Activated naive CD8-positive, alpha-beta T cell (primary cell): ENCODE results near the gene TDRD10.
"Not testable (repeated sequence)": the region's sequence is repeated elsewhere in the genome, so short reads cannot be mapped to it uniquely, and the experiment has no call there.

ENCODE experiments used
- H3K27ac Mint-ChIP-seq: one replicate; pipeline ENCODE4 v1.8.0; 2021; ENCODE audit warnings: mixed read lengths
- H3K27me3 Mint-ChIP-seq: one replicate; pipeline ENCODE4 v1.8.0; 2021; ENCODE audit warnings: mixed read lengths
- H3K36me3 Mint-ChIP-seq: one replicate; pipeline ENCODE4 v1.8.0; 2021; ENCODE audit warnings: mixed read lengths
- H3K4me1 Mint-ChIP-seq: one replicate; pipeline ENCODE4 v1.8.0; 2021; ENCODE audit warnings: low read depth, mixed read lengths
- H3K4me3 Mint-ChIP-seq: one replicate; pipeline ENCODE4 v1.8.0; 2021; ENCODE audit warnings: mild to moderate bottlenecking, mixed read lengths
- H3K9me3 Mint-ChIP-seq: one replicate; pipeline ENCODE4 v1.8.0; 2021; ENCODE audit warnings: low read depth, mixed read lengths

TDRD10 gene

DNA sequence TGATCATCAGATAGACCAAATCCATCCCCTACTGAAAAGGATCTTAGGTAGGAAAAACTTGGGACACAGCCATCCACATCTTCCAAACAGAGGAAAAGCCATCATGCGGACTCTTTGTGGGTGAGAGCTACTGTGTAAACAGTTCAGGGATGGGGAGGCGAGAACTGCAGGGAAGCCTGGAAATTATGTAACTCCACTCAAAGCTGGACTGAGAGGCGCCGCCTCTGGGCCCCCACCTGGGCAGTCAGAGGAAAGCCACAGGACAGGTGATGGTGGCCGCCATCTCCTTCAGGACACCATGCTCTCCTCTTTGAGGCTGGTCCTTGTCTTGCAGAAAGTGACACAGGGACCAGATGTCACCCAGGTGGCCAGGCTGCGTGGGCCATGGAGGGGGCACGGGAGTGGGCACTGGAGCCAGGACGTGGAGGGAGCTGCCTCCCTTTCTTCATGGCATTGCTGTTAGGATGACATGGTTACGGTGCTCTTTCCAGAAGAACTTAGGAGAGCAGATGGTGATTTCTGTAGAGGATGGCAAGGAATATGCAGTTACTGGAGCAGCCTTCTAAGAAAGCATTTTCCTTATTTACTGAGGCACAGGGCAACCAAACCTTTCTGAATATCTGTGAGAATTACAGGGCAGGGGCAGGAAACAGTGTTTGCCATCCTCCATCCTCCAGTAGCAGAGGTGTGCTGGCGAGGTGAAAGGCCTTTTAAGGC, 32.0 kb upstream of the TDRD10 start:
- Mint-ChIP-seq H3K36me3 (peaks cover 2% of the 10 kb centered on the region), H3K4me1 (peaks cover 32% of the 10 kb centered on the region), H3K4me3 (no peak overlapping the region), H3K27me3 (no peaks in the 10 kb centered on the region), H3K27ac (no peak overlapping the region), H3K9me3 (no peaks in the 10 kb centered on the region)

DNA sequence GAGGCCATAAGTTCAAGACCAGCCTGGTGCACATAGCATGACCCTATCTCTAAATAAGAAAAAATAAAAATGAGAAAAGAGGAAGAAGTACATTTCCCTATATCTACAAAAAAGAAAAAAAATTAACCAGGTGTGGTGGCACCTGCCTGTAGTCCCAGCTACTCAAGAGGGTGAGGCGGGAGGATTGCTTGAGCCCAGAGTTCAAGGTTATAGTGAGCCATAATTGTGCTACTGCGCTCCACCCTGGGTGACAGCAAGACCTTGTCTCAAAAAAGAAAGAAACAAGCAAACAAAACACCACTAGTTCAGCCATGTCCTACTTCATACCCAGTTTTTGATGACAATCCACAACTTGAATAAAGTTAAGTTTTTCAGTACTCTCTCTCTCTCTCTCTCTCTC, 30.7 kb upstream of the TDRD10 start:
- no peaks in the 10 kb centered on the region for H3K9me3 Mint-ChIP-seq
- H3K4me3 Mint-ChIP-seq: no peak overlapping the region

DNA sequence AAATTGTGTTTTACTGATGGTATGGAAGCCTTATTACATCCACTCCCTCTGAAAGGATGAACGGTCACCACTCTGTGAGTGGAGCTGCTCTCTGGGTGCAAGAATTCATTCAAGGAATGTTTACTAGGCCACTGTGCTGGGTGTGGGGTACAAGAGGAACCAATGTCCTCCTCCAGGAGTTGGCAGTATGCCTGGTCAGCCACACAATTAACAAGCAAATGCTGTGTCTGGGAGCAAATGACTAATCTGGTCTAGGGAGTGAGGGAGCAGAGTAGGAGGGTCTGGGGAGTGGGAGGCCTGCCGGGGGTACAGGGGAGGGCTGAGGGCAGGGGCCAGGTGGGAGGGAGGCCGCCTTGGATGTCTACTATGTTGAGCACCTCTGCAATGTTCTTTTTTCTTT, 27.2 kb upstream of the TDRD10 start:
- Mint-ChIP-seq H3K9me3 (no peaks in the 10 kb centered on the region), H3K27ac (no peak overlapping the region), H3K4me1 (peaks cover 11% of the 10 kb centered on the region), H3K4me3 (no peak overlapping the region), H3K36me3 (no peaks in the 10 kb centered on the region), H3K27me3 (no peaks in the 10 kb centered on the region)

More for the DNA sequence above, 30.7 kb upstream of the TDRD10 start:
- Mint-ChIP-seq H3K4me1 (peaks cover 20% of the 10 kb centered on the region), H3K27me3 (no peaks in the 10 kb centered on the region), H3K27ac (no peak overlapping the region), H3K36me3 (no peaks in the 10 kb centered on the region)

DNA sequence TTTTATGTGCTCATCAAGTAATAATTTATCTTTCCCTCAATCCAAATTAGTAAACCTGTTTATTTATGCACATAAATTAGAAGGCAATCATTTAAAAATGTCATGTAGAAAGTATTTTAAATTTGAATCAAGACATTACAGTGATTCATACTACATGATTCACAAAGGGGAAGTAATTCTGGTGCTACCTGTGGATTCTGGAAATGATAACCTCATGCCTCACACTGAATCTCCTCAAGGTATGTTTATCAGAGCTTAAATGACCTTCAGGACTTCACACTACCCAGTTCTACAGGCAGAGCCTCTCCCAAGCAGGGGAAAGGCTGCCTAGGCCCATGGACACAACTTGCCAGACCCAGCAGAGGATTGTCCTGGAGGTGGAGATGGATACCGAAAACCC, 25.2 kb upstream of the TDRD10 start:
- Mint-ChIP-seq H3K27ac (no peak overlapping the region), H3K36me3 (no peaks in the 10 kb centered on the region), H3K4me1 (peaks cover 12% of the 10 kb centered on the region), H3K27me3 (no peaks in the 10 kb centered on the region), H3K9me3 (no peaks in the 10 kb centered on the region), H3K4me3 (no peak overlapping the region)

DNA sequence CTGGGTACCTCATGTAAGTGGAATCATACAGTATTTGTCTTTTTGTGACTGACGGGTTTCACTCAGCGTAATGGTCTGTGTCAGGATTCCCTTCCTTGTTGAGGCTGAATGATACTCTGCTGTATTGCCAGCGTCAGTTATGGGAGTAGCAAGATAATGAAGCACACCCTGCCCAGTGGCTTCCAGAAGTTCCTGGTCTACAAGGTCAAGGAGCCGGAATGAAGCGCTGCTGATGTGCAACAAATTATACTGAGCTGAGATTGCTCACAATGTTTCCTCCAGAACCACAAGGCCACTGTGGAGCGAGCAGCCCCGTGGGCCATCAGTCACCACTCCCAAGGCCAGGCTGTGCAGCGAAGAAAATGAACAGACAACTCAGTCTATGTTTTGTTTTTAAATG, 24.0 kb upstream of the TDRD10 start:
- H3K4me1 Mint-ChIP-seq: peaks cover 12% of the 10 kb centered on the region
- no peaks in the 10 kb centered on the region for H3K9me3 Mint-ChIP-seq
- H3K36me3 Mint-ChIP-seq: no peaks in the 10 kb centered on the region
- H3K27me3 Mint-ChIP-seq: no peaks in the 10 kb centered on the region
- H3K4me3 Mint-ChIP-seq: no peak overlapping the region
- no peak overlapping the region for H3K27ac Mint-ChIP-seq

DNA sequence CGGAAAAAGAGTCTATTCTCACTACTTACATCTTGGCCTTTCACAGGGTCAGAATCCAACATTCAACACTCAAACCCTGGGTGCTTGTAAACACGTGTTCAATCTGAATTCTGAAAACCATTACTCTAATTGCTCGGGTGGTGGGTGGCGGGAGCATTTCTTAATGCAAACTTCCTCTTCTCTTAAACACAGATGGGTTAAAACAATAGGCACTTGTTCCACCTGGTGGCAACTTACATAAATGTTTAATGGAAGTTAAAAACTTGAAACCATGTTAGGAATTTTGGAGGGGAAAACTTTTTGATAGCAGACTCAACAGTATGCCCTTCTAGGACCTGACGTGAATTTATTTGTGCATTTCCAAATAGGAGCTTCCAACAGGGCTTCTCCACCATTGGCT, 23.4 kb upstream of the TDRD10 start:
- H3K9me3 Mint-ChIP-seq: no peaks in the 10 kb centered on the region
- H3K27ac Mint-ChIP-seq: no peak overlapping the region
- no peak overlapping the region for H3K4me3 Mint-ChIP-seq
- no peaks in the 10 kb centered on the region for H3K27me3 Mint-ChIP-seq
- H3K4me1 Mint-ChIP-seq: peaks cover 12% of the 10 kb centered on the region
- H3K36me3 Mint-ChIP-seq: no peaks in the 10 kb centered on the region

DNA sequence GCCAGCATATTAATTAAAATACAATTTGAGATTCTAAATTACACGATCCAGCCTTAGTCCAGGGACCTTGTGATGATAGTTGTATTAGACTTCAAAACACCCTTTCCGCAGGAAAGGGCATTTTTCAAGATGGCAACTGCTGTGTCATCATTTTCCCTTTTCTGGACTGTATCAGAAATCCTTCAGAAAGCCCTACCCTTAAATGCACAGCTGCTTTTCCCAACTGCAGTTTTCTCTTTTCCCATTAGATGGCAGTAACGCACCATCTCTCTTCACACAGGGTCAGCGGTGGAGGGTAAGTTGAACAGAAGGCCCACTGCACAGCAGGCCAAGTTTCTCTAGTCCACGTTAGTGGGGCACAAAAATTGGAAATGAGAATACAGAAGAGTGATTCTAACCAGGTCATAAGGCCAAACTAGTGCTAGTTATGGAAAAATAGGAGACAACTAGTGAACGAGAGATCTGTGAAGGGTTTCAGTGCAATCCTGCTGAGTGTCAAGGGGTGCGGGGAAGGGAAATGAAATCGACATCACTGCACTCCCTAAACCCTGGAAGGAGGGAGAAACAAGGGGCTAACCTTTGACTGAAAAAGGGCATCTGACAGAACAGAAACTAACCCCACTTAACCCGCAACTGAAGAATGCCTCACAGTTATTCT, 22.1 kb upstream of the TDRD10 start:
- Mint-ChIP-seq H3K27ac (peak overlapping the region; percentile 19), H3K27me3 (no peaks in the 10 kb centered on the region), H3K9me3 (no peaks in the 10 kb centered on the region), H3K4me3 (no peak overlapping the region), H3K4me1 (peaks cover 12% of the 10 kb centered on the region), H3K36me3 (peaks cover 2% of the 10 kb centered on the region)

DNA sequence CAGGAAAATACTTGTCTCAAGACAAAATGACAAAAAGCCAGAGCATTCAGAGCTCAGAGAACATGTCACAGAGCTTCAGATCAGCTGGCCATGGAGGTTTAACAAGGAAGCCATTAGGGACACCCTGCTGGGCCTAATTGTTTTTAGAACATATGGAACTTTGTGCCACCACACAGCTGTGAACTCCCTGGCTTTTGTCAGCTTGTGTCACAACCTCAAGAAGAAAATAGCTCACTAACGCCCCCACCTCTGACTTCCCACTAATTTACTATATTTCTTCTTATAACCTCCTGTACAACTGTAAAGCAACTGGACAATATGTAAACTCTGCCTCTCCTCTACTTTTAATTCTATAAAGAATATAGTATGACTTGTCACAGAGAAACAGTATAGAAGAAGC, 21.0 kb upstream of the TDRD10 start:
- H3K9me3 Mint-ChIP-seq: no peaks in the 10 kb centered on the region
- H3K4me3 Mint-ChIP-seq: no peak overlapping the region
- H3K27ac Mint-ChIP-seq: no peak overlapping the region
- no peaks in the 10 kb centered on the region for H3K27me3 Mint-ChIP-seq
- peaks cover 2% of the 10 kb centered on the region for H3K36me3 Mint-ChIP-seq
- H3K4me1 Mint-ChIP-seq: peaks cover 12% of the 10 kb centered on the region

DNA sequence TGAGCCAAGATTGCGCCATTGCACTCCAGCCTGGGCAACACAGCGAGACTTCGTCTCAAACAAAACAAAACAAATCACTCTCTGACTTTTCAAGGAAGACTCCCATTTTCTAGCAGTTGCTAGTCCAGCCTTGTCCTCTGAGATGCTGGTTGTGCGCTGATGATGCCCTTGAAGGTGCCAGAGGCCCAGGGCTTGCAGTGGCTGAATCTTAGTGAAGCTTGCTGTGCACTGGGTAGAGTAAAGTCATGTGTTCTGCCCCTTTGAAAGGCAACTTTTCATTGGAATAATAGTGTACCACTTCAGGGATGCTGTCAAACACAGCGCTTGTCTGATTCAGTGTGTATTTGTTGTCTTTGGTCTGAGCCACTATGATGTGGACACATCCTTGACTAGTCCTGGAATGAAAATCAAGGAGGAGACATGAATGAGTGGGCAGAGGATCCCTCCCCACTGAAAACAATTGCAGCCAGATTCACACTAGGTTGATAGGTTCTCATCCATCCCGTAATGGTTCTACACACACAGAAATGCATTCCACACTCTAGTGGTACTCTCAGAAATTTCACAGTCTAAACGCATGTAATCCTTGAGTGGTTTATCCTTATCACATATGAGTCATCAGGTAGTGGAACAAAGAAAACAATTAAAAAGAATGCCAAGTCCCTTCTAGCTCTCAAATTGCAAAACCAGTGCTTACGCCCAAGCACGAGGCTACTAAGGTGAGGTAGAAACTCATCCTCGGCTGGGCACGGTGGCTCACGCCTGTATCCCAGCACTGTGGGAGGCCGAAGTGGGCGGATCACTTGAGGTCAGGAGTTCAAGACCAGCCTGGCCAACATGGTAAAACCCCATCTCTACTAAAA, 17.8 kb upstream of the TDRD10 start:
- no peak overlapping the region for H3K4me3 Mint-ChIP-seq
- no peaks in the 10 kb centered on the region for H3K27me3 Mint-ChIP-seq
- no peak overlapping the region for H3K27ac Mint-ChIP-seq
- H3K9me3 Mint-ChIP-seq: no peaks in the 10 kb centered on the region
- H3K4me1 Mint-ChIP-seq: peaks cover 4% of the 10 kb centered on the region
- H3K36me3 Mint-ChIP-seq: peaks cover 2% of the 10 kb centered on the region

DNA sequence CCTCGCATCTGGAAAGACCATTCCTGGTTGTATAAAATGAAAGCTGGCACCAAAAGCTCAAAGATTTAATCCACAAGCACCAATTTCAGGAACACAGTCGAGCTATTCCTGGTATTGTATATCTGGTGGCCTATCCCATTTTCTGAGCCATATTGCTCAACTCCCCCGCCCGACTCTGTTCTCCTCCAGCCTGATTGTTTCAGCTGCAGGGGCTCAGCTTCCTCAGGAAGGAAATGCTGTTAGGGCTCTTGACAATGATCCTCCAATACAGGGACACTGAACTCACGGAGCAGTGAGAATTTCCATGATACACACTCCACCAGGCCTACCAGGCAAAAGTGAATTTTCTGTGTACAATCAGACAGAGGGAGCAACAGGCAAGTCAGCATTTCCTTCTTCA, 16.9 kb upstream of the TDRD10 start:
- Mint-ChIP-seq H3K9me3 (no peaks in the 10 kb centered on the region), H3K4me3 (no peak overlapping the region), H3K27me3 (no peaks in the 10 kb centered on the region), H3K27ac (no peak overlapping the region), H3K4me1 (no peaks in the 10 kb centered on the region), H3K36me3 (peaks cover 2% of the 10 kb centered on the region)

DNA sequence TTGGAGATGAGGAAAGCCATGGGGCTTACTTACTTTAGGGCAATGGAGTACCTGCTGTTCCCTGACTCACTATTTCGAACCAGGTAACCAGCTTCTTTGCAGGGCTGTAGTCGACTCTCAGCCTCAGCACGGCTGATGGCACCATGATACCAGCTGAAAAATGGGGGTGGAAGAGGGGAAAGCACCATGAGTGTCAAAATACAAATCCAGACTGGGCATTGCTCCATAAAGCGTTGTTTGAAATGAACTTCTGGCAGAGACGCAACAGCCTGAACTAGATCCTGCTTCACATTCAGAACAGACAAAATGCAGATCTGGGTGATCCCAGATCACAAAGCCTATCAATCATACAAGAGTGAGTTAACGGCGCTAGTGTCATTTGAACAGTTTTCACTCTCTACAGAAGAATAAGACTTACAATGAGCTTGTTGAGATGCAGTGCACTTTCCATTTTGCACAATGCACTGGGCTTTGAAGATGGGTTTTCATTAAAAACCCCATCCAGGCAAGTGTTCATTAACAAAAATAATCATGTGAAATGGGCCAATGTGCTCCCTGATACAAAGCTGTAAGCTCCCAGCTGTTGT, 16.0 kb upstream of the TDRD10 start:
- Mint-ChIP-seq H3K36me3 (peaks cover 2% of the 10 kb centered on the region), H3K4me3 (no peak overlapping the region), H3K9me3 (no peaks in the 10 kb centered on the region), H3K27ac (no peak overlapping the region), H3K27me3 (no peaks in the 10 kb centered on the region), H3K4me1 (no peaks in the 10 kb centered on the region)

DNA sequence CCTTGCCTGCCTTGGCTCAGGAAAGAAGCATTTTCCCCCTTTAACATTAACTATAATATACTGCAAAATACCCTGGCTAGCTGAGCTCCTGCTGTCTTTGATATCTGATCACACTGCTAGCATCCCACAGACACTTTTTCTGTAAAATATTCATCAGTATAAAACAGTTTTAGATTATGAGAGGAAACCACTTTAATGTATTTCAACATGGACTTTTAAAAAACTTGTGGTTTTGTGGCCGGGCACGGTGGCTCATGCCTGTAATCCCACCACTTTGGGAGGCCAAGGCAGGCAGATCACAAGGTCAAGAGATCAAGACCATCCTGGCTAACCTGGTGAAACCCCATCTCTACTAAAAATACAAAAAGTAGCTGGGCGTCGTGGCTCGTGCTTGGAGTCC, 15.3 kb upstream of the TDRD10 start:
- H3K27ac Mint-ChIP-seq, H3K9me3 Mint-ChIP-seq, H3K4me1 Mint-ChIP-seq, H3K36me3 Mint-ChIP-seq, H3K4me3 Mint-ChIP-seq, H3K27me3 Mint-ChIP-seq: not testable (repeated sequence)

DNA sequence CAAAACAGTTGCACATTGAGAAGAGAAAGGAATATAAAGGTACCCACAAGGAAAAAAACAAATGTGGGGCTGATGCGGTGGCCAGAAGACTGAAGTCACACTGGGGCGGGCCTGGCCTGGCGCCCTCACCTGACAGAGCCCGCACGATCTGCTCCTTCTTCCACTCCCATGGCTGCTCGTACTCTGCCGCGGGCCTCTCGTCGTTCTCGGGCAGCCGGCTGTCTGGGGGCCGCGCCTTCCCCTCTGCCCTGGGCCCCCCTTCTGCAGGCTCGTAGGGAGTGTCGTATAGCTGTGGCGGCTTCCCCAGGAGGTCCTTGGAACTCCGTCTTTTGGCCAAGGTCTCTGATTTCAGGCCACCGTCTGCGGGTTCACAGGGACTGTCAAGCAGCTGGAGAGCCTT, 13.1 kb upstream of the TDRD10 start:
- Mint-ChIP-seq H3K27ac (no peak overlapping the region), H3K36me3 (peaks cover 2% of the 10 kb centered on the region), H3K27me3 (no peaks in the 10 kb centered on the region), H3K4me1 (peaks cover 18% of the 10 kb centered on the region), H3K9me3 (no peaks in the 10 kb centered on the region), H3K4me3 (no peak overlapping the region)

DNA sequence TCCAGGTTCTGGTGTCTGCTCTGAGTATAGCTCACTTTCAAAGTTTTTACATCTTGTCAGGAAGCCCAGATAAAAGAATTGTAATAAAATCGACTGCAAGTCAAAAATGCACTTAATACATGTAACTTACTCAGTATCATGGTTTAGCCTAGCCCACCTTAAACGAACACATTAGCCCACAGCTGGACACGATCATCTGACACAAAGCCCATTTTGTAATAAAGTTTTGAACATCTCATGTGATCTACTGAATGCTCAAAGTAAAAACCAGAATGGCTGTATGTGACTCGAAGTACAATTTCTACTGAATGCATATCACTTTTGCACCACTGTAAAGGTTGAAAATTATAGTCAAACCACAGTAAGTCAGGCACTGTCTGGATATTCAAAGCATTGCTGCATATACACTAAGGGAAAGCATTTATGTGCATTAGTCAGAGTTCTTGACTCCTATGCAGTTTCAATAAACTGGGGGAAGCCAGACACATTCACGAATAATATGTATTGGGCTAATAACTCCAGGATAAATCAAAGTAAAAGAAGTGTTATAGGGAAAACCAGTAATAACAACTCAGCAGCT, 12.2 kb upstream of the TDRD10 start:
- Mint-ChIP-seq H3K9me3 (no peaks in the 10 kb centered on the region), H3K27me3 (no peaks in the 10 kb centered on the region), H3K36me3 (no peaks in the 10 kb centered on the region), H3K4me1 (peaks cover 18% of the 10 kb centered on the region), H3K4me3 (no peak overlapping the region), H3K27ac (no peak overlapping the region)

DNA sequence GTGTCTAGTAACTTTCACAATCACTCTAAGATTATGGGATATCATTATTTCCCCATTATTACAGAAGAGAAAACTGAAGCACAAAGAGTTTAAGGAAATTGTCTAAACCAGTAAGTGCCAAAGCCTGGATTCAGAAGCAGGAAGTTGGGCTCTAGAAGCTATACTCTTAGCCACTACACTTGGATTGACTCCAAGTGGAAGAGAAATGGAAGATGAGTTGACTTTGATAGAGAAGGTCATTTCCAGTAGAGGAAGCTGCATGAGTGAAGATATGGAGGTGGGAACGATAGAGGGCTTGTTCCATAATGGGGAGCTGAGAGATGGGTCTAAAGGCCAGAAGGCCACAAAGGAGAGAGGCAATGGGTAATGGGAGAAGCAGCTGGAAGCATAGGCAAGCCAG, 11.7 kb upstream of the TDRD10 start:
- Mint-ChIP-seq H3K4me1 (peaks cover 18% of the 10 kb centered on the region), H3K9me3 (no peaks in the 10 kb centered on the region), H3K36me3 (no peaks in the 10 kb centered on the region), H3K4me3 (no peak overlapping the region), H3K27ac (no peak overlapping the region), H3K27me3 (no peaks in the 10 kb centered on the region)
